HG03575 (cell line): ENCODE results near the gene CPT2.
"Not testable (repeated sequence)": the region's sequence is repeated elsewhere in the genome, so short reads cannot be mapped to it uniquely, and the experiment has no call there.

Experiments used
- ATAC-seq: cut with Tn5 transposase; IDR thresholded peaks from one replicate; pipeline ENCODE4 v1.9.1; 2021; ENCODE audit not compliant: unreplicated experiment, insufficient number of reproducible peaks, low FRiP score; ENCODE audit errors: extremely low read depth

Gene CPT2

DNA sequence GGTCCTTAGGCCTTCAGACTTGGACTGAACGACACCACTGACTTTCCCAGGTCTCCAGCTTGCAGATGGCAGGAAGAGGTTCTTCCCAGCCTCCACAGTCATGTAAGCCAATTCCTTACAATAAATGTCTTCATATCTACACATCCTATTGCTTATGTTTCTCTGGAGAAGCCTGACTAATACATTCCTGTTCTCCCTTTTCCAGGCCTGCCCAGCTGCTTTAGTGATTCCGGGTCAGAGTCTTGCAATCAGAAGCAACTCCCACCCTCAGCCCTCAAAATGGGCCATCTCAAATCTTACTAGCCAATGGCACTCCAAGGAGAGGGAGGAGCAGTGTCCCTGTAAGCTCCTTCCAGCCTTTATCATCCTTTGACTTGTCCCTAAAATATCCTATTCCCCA is 16.4 kb upstream of the CPT2 start:
- ATAC-seq: no peak

- no peak for ATAC-seq
Observed at GRCh38 chr1:53180951-53181350, 15.7 kb upstream of the CPT2 start.

DNA sequence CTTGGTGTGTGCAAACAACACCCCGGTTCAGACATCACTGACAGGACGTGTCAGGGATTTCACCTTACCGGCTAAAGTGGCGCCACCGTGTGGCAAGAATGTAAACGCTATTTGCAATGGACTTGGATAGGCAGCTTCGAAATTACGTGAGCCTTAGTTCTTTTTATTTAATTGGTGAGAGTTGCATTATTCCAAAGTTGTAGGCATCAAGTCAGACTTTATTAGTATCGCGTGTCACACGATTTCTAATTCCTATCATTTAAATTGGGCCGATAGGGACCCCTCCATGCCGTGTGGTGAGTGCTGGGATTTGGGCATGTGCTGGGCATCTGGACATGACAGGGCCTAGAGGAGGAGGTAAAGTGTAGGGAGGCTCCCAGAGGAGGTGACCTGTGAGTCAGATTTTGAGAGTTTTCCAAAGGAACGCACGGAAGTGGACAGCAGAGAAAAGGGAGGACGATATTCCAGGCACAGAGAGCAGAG is 14.5 kb upstream of the CPT2 start:
- no peak for ATAC-seq

DNA sequence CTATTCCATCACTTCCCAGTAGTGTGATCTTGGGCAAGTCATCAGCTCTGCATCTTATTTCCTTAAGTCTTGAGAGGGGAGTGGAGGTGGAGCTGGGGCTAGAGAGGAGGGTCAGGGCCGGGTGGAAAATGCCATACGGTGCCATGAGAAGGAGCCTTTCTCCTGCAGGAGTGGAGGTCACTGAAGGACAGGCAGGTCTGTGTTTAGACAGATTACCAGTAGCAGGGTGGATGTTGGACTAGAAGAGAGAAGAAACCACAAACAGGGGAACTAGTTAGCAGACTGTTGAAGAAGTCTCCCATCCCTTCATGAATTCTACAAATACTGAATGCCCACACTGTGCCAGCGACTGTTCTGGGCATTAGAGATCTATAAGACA is 13.9 kb upstream of the CPT2 start:
- ATAC-seq: no peak

DNA sequence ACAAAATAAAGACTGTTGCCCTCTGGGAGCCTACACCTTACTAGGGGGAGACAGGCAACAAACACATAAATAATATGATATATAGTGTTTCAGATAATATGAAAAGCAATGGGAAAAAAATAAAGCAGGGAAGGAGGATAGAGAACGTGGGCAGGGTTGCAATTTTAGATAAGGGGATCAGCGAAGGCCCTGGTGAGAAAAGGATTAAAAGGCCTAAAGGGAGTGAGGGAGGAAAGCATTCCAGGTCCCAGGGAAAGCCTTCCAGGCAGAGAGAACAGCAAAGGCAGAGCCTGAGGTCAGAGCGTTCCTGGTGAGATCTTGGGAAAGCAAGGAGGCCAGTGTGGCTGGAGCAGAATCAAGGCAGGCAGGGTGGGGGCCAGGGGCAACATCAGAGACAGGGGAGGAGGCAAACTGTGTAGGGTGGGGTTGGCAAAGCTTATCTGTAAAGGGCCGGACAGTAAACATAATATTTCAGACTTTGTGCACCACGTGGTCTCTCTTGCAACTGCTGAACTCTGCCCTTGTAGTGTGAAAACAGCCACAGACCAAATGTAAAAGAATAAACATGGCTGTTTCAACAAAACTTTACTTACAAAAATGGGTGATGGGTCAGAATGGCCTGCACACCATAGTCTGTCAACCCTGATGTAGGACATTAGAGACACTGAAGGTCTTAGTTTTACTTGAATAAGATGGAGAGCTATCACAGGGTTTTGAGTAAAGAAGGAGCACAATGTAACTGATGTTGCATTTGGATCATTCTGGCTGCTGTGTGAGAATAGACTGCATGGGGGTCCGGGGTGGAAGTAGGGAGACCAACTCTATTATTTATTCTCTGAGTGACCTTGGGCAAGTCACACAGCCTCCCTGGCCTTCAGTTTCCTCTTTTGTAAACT is 13.3 kb upstream of the CPT2 start:
- ATAC-seq: no peak

- not testable (repeated sequence) for ATAC-seq
Observed at GRCh38 chr1:53185955-53186297, 10.7 kb upstream of the CPT2 start.

GRCh38 chr1:53186533-53186932 is 10.1 kb upstream of the CPT2 start:
- ATAC-seq: no peak

- ATAC-seq: no peak
Observed at GRCh38 chr1:53187401-53187800, 9.2 kb upstream of the CPT2 start.

GRCh38 chr1:53188099-53188498 is 8.5 kb upstream of the CPT2 start:
- no peak for ATAC-seq

GRCh38 chr1:53189061-53189460 is 7.6 kb upstream of the CPT2 start:
- ATAC-seq: no peak

DNA sequence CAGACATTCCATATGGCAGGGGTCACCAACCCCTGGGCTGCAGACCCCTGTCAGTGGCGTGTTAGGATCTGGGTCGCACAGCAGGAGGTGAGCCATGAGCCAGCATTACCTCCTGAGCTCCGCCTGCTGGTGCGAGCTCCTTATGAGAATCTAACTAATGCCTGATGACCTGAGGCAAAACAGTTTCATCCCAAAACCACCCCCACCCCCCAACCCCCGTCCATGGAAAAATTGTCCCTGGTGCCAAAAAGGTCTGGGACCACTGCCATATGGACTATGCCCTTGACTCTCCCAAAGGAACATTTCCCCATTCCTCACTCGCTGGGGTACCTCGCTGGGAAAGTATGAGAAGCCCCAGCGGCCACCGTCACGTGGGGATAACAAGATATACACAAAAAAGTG is 6.4 kb upstream of the CPT2 start:
- no peak for ATAC-seq

- no peak for ATAC-seq
Observed at GRCh38 chr1:53195246-53196016, 1.2 kb upstream of the CPT2 start.

- ATAC-seq: no peak
Observed at GRCh38 chr1:53196017-53196484, 573 bp upstream of the CPT2 start.

DNA sequence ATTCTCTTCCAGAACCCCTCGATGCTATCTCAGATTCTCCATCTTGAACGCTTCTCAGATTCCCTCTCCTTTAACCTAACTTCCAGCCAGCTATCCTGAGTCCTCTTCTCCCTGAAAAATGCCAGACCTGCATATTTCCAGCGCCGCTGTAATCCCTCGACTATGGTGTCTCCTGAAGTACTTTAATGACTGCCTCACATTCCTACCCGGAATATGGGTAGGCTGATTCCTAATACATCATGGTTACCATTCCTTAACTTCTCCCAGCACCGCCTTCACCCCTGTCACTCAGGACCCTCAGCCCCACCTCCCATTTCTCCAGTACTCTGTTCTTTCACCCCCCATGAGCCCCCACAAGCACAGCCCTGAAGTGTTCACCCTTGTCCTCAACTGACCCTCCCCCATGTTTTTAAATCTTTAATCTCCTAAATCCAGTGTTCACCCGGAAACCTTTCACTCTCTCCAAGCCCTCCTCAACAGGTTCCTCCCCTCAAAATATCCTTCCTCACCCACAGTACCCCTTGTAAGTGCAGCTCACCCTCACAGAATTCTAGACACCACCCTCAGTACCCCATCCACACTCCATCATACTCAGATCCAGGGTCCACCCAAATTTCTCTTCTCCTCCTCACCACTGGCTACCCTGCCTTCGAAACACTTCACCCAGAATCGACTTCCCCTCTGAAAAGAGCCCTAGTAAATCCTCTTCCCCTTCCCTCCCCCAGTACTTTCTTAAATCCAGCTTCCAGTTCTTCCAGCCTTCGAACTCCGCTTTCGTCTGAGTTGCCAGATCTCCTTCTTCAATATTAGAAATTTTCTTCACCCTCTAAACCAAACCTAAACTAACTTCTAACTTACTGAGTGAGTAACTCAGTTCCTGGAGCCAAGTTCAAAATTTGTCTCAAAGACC is 922 bp downstream of the CPT2 start:
- ATAC-seq: no peak

GRCh38 chr1:53198241-53198651 is 1.6 kb downstream of the CPT2 start:
- ATAC-seq: no peak

DNA sequence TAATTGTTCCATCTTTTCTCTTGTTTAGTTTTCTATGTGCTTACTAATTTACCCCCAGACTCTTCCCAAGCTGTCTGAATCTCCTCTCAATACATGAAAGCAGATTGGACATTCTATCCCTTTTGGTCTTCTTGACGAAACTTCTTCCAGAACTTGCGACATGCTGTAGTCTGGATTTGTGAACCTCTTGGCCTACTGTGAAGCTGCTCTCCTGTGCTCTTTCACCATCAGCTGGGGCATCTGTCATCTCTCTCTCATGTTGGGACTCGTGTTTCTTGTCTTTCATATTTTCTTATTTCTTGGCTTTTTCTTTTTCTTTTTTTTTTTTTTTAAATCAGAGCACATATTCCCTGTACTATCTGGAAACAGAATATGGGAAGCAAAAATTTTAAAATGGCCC is 6.8 kb downstream of the CPT2 start:
- no peak for ATAC-seq

GRCh38 chr1:53205496-53205895 is 8.9 kb downstream of the CPT2 start:
- ATAC-seq: not testable (repeated sequence)

DNA sequence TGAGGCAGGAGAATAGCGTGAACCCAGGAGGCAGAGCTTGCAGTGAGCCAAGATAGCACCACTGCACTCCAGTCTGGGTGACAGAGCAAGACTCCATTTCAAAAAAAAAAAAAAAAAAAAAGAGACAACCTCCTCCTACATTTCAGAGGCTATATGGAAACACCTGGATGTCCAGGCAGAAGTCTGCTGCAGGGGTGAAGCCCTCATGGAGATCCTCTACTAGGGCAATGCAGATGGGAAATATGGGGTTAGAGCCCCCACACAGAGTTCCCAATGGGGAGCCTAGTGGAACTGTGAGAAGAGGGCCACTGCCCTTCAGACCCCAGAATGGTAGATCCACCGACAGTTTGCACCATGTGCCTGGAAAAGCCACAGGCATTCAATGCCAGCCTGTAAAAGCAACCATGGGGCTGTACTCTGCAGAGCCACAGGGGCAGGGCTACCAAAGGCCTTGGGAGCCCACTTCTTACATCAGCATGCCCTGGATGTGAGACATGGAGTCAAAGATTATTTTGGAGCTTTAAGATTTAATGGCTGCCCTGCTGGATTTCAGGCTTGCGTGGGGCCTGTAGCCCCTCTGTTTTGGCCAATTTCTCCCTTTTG is 9.6 kb downstream of the CPT2 start:
- ATAC-seq: not testable (repeated sequence)
